GM23338 (cell line): ENCODE data around the gene TRIM71. TPM values are rescaled to one million over a fixed set of nuclear protein-coding genes. Genes with fewer than 3 reads are reported as not detected.

Source experiments
- ATAC-seq: fragments of 200-7000 bp; cut with Tn5 transposase; 3 replicates; pipeline ENCODE4 v1.9.1; 2020
- DNase-seq: peaks from one replicate; pipeline ENCODE4 v3.0.0-alpha.2; 2015; ENCODE audit warnings: low spot score
- H2AFZ ChIP-seq: fragments of 200-600 bp; sonication (generic); 2 replicates; pipeline ENCODE4 v1.8.0; 2016; ENCODE audit warnings: antibody characterized with exemption, mild to moderate bottlenecking, moderate library complexity
- H3F3A ChIP-seq: fragments of 200-600 bp; sonication (generic); replicated peaks from 2 replicates; pipeline ENCODE4 v1.8.0; 2017; ENCODE audit warnings: antibody characterized with exemption, mixed run types, low read depth
- H3K27ac ChIP-seq: fragments of 200-600 bp; sonication (generic); 2 replicates; pipeline ENCODE4 v1.6.1; 2016; ENCODE audit warnings: low read depth
- H3K27me3 ChIP-seq: fragments of 200-600 bp; sonication (generic); 2 replicates; pipeline ENCODE4 v1.8.0; 2016; ENCODE audit warnings: mild to moderate bottlenecking, mixed run types, moderate library complexity; ENCODE audit not compliant: insufficient read depth
- H3K36me3 ChIP-seq: fragments of 200-600 bp; sonication (generic); 2 replicates; pipeline ENCODE4 v1.8.0; 2016; ENCODE audit warnings: mild to moderate bottlenecking; ENCODE audit not compliant: insufficient read depth
- H3K4me1 ChIP-seq: fragments of 200-600 bp; sonication (generic); 2 replicates; pipeline ENCODE4 v1.8.0; 2016; ENCODE audit warnings: mild to moderate bottlenecking, moderate library complexity; ENCODE audit not compliant: insufficient read depth
- H3K4me2 ChIP-seq: fragments of 200-600 bp; sonication (generic); 2 replicates; pipeline ENCODE4 v1.7.1; 2017; ENCODE audit warnings: mixed run types
- H3K4me3 ChIP-seq: fragments of 200-600 bp; sonication (generic); 2 replicates; pipeline ENCODE4 v1.6.1; 2016; ENCODE audit warnings: mixed run types
- H3K79me2 ChIP-seq: fragments of 200-600 bp; sonication (generic); replicated peaks from 2 replicates; pipeline ENCODE4 v1.8.0; 2017; ENCODE audit warnings: mild to moderate bottlenecking; ENCODE audit not compliant: insufficient read depth
- H3K9me2 ChIP-seq: fragments of 200-600 bp; sonication (generic); 2 replicates; pipeline ENCODE4 v1.8.0; 2017; ENCODE audit not compliant: insufficient read depth
- H4K20me1 ChIP-seq: fragments of 200-600 bp; sonication (generic); replicated peaks from 2 replicates; pipeline ENCODE4 v1.8.0; 2017; ENCODE audit warnings: mild to moderate bottlenecking; ENCODE audit not compliant: insufficient read depth
- H3K27ac Mint-ChIP-seq: 2 replicates; pipeline ENCODE4 v1.8.0; 2020; ENCODE audit warnings: inconsistent platforms, mild to moderate bottlenecking, moderate library complexity, mixed read lengths
- H3K27me3 Mint-ChIP-seq: 3 replicates; pipeline ENCODE4 v1.8.0; 2022; ENCODE audit warnings: low read depth, mild to moderate bottlenecking, moderate library complexity, mixed read lengths, inconsistent platforms; ENCODE audit not compliant: insufficient read depth, poor library complexity
- H3K36me3 Mint-ChIP-seq: 3 replicates; pipeline ENCODE4 v1.8.0; 2021; ENCODE audit warnings: low read depth, mild to moderate bottlenecking, inconsistent platforms, moderate library complexity, mixed read lengths
- H3K4me1 Mint-ChIP-seq: 3 replicates; pipeline ENCODE4 v1.8.0; 2020; ENCODE audit warnings: mild to moderate bottlenecking, inconsistent platforms, mixed read lengths
- H3K4me3 Mint-ChIP-seq: 3 replicates; pipeline ENCODE4 v1.8.0; 2021; ENCODE audit warnings: moderate library complexity, mild to moderate bottlenecking, inconsistent platforms, mixed read lengths
- H3K9me3 Mint-ChIP-seq: 3 replicates; pipeline ENCODE4 v1.8.0; 2020; ENCODE audit warnings: moderate library complexity, mild to moderate bottlenecking, inconsistent platforms, mixed read lengths
- CREB1 ChIP-seq: fragments of 250-450 bp; sonication (Bioruptor Pico); IDR thresholded peaks from 2 replicates; pipeline ENCODE4 v1.5.0; 2020; ENCODE audit warnings: low read depth, mild to moderate bottlenecking, moderate library complexity
- CTCF ChIP-seq, 2 experiments: fragments of 200-600 bp in 1 of 2; sonication (generic) in 1 of 2; conservative IDR thresholded peaks; 2 replicates each; pipeline versions ENCODE4 v1.5.1 to v1.6.1; 2016 to 2017; ENCODE audit warnings: antibody characterized with exemption in 2 of 2, low read depth in 2 of 2, mild to moderate bottlenecking in 2 of 2, moderate library complexity in 1 of 2
- ETS1 ChIP-seq: IDR thresholded peaks from 2 replicates; pipeline ENCODE4 v1.6.1; 2016; ENCODE audit warnings: antibody characterized with exemption
- EZH2 ChIP-seq: fragments of 200-600 bp; sonication (generic); IDR thresholded peaks from one replicate; pipeline ENCODE4 v1.8.0; 2017; ENCODE audit warnings: antibody characterized with exemption, mild to moderate bottlenecking, low read depth; ENCODE audit not compliant: unreplicated experiment
- EZH2phosphoT487 ChIP-seq: fragments of 200-600 bp; sonication (generic); IDR thresholded peaks from one replicate; pipeline ENCODE4 v1.8.1; 2018; ENCODE audit warnings: antibody characterized with exemption; ENCODE audit not compliant: unreplicated experiment
- JUNB ChIP-seq: IDR thresholded peaks from one replicate; pipeline ENCODE4 v1.6.1; 2016; ENCODE audit warnings: antibody characterized with exemption; ENCODE audit not compliant: unreplicated experiment
- NANOG ChIP-seq: IDR thresholded peaks from 2 replicates; pipeline ENCODE4 v1.6.1; 2016; ENCODE audit warnings: antibody characterized with exemption, borderline replicate concordance
- POLR2AphosphoS5 ChIP-seq: IDR thresholded peaks from 2 replicates; pipeline ENCODE4 v1.6.1; 2016; ENCODE audit warnings: antibody characterized with exemption, low read depth
- ZNF114 ChIP-seq: fragments of 250-450 bp; sonication (Bioruptor Pico); IDR thresholded peaks from 2 replicates; pipeline ENCODE4 v1.5.0; 2020; ENCODE audit warnings: mild to moderate bottlenecking, moderate library complexity
- ZNF331 ChIP-seq: fragments of 250-450 bp; sonication (Bioruptor Pico); IDR thresholded peaks from 2 replicates; pipeline ENCODE4 v1.5.0; 2020; ENCODE audit warnings: low read depth, mild to moderate bottlenecking, moderate library complexity
- ZNF462 ChIP-seq: fragments of 250-450 bp; sonication (Bioruptor Pico); IDR thresholded peaks from 2 replicates; pipeline ENCODE4 v1.5.0; 2020; ENCODE audit warnings: mild to moderate bottlenecking, moderate library complexity
- polyA plus RNA-seq: library from polyadenylated mRNA; unstranded; fragments of >200 nt; fragmentation: Nextera tagmentation; extraction: Ambion mirVana; gene quantifications from 2 replicates; pipeline ENCODE4 v1.2.1, GENCODE V29; 2016
- total RNA-seq: library from RNA; depleted of rRNA; stranded (reverse); fragments of >200 nt; shearing (Covaris generic); gene quantifications from 2 replicates; pipeline ENCODE4 v1.2.3, GENCODE V29; 2014

The TRIM71 gene
- total and polyA plus RNA-seq, 2 experiments from 2014 or later = 71.5 to 346 TPM

- Histone ChIP-seq H3K79me2 (no peaks in the 10 kb centered on the region), H3K4me1 (peaks cover 7% of the 10 kb centered on the region), H3K27me3 (no peaks in the 10 kb centered on the region), H3K9me2 (no peaks in the 10 kb centered on the region), H2AFZ (no peak overlapping the region), H3K4me2 (no peak overlapping the region), H3K36me3 (no peaks in the 10 kb centered on the region), H3F3A (no peaks in the 10 kb centered on the region), H3K4me3 (no peak overlapping the region), H4K20me1 (no peaks in the 10 kb centered on the region), H3K27ac (no peak overlapping the region)
- peak; percentile 65 for ATAC-seq
- peaks cover 6% of the 10 kb centered on the region; the same call in 2 of the 3 replicates for H3K4me1 Mint-ChIP-seq
- H3K27ac Mint-ChIP-seq = no peak overlapping the region
- H3K27me3 Mint-ChIP-seq = peaks cover 5% of the 10 kb centered on the region
- peaks cover 14% of the 10 kb centered on the region for H3K9me3 Mint-ChIP-seq
- TF ChIP-seq CTCF (conservative IDR thresholded peaks at IDR 0.05; ENCODE audit: low read depth in 2 of 2) (peak; percentile 79 to 90), EZH2 (no peak)
- H3K36me3 Mint-ChIP-seq = peaks cover 4% of the 10 kb centered on the region; the same call in 1 of the 3 replicates
- DNase-seq = peak; percentile 52
- H3K4me3 Mint-ChIP-seq = no peak overlapping the region
Observed at GRCh38 chr3:32934150-32934742, 116.4 kb downstream of the TRIM71 start.

GRCh38 chr3:32937331-32937730 is 119.5 kb downstream of the TRIM71 start:
- no peak overlapping the region for H3K4me3 ChIP-seq
- no peak for DNase-seq
- no peaks in the 10 kb centered on the region for H3K4me1 Mint-ChIP-seq
- TF ChIP-seq ZNF462 = no peak
- no peak for TF ChIP-seq CREB1 (CRISPR knock-in tag)
- no peak for TF ChIP-seq NANOG
- TF ChIP-seq ZNF114 (CRISPR knock-in tag) = no peak
- TF ChIP-seq EZH2 = no peak
- TF ChIP-seq EZH2phosphoT487 = no peak
- no peak for TF ChIP-seq POLR2AphosphoS5
- no peak for TF ChIP-seq ETS1
- no peak for TF ChIP-seq JUNB
- no peak for TF ChIP-seq ZNF331

More at GRCh38 chr3:32937331-32937730, 119.5 kb downstream of the TRIM71 start:
- H3K4me3 Mint-ChIP-seq = no peak overlapping the region
- H2AFZ ChIP-seq = no peak overlapping the region
- no peak overlapping the region for H3K27ac ChIP-seq
- H3K27me3 ChIP-seq = no peaks in the 10 kb centered on the region
- H3K4me2 ChIP-seq = no peak overlapping the region
- H3K27ac Mint-ChIP-seq = no peak overlapping the region
- H3K36me3 Mint-ChIP-seq = peaks cover 6% of the 10 kb centered on the region; the same call in 2 of the 3 replicates
- peaks cover 3% of the 10 kb centered on the region for H3K27me3 Mint-ChIP-seq
- H3K9me2 ChIP-seq = no peaks in the 10 kb centered on the region
- H3F3A ChIP-seq = no peaks in the 10 kb centered on the region
- H3K4me1 ChIP-seq = no peaks in the 10 kb centered on the region; the same call in 1 of the 2 replicates
- no peak for ATAC-seq
- H3K79me2 ChIP-seq = no peaks in the 10 kb centered on the region
- no peaks in the 10 kb centered on the region for H4K20me1 ChIP-seq
- H3K36me3 ChIP-seq = no peaks in the 10 kb centered on the region
- H3K9me3 Mint-ChIP-seq = peaks cover 14% of the 10 kb centered on the region
